HL-60/S4 treated with phorbol 12-myristate 13-acetate at 8.2 ng/mL for 4 days and 3 days (cell line): Measurements from ENCODE around the gene TTBK1.

Experiments
- in situ Hi-C: fragments of 300-500 bp; cut with MboI; formaldehyde crosslinking; loops from 2 replicates; pipeline ENCODE4 v1.15.0; 2022; ENCODE audit warnings: low sequenced_read_pairs

TTBK1 gene

GRCh38 chr6:43222418-43223059 is 20.7 kb upstream of the TTBK1 start:
- in situ Hi-C loops: no loop called here

- in situ Hi-C loops: no loop called here
Measured at GRCh38 chr6:43223175-43223574, 20.1 kb upstream of the TTBK1 start.

- in situ Hi-C loops: no loop called here
Measured at GRCh38 chr6:43226192-43226851, 17.0 kb upstream of the TTBK1 start.

GRCh38 chr6:43228951-43229802 is 14.1 kb upstream of the TTBK1 start, which contains the start of gene DNPH1:
DNPH1 (minus strand) TSS chr6:43229481; CDS start chr6:43229456, 25 bp downstream.
- in situ Hi-C loops: no loop called here

- in situ Hi-C loops: no loop called here
Measured at GRCh38 chr6:43229803-43230620, 13.3 kb upstream of the TTBK1 start.

GRCh38 chr6:43231053-43231452 is 12.2 kb upstream of the TTBK1 start:
- in situ Hi-C loops: no loop called here

GRCh38 chr6:43231735-43232450 is 11.4 kb upstream of the TTBK1 start:
- in situ Hi-C loops: no loop called here

- in situ Hi-C loops: no loop called here
Measured at GRCh38 chr6:43235841-43236240, 7.4 kb upstream of the TTBK1 start.

- in situ Hi-C loops: no loop called here
Measured at GRCh38 chr6:43239054-43239453, 4.2 kb upstream of the TTBK1 start.

GRCh38 chr6:43240950-43241349 is 2.3 kb upstream of the TTBK1 start:
- in situ Hi-C loops: no loop called here

- in situ Hi-C loops: no loop called here
Measured at GRCh38 chr6:43241446-43241845, 1.8 kb upstream of the TTBK1 start.

GRCh38 chr6:43243664-43244321 is 512 bp downstream of the TTBK1 start:
- in situ Hi-C loops: no loop called here

- in situ Hi-C loops: no loop called here
Measured at GRCh38 chr6:43246301-43247113, 3.2 kb downstream of the TTBK1 start.

GRCh38 chr6:43247114-43247999 is 4.1 kb downstream of the TTBK1 start:
- in situ Hi-C loops: no loop called here

GRCh38 chr6:43248101-43248500 is 4.8 kb downstream of the TTBK1 start:
- in situ Hi-C loops: no loop called here

GRCh38 chr6:43248791-43249190 is 5.5 kb downstream of the TTBK1 start:
- in situ Hi-C loops: no loop called here

GRCh38 chr6:43250992-43251373 is 7.7 kb downstream of the TTBK1 start:
- in situ Hi-C loops: loop anchor here (10.0 kb wide), 1 partner anchor 84 kb away; no protein-coding TSS in a partner anchor

- in situ Hi-C loops: loop anchor here (10.0 kb wide), 1 partner anchor 81 kb away; no protein-coding TSS in a partner anchor
Measured at GRCh38 chr6:43253401-43253800, 10.1 kb downstream of the TTBK1 start.
